Esophagus (tissue), 2 donors: ENCODE results near the gene MARCHF3. TPM values are rescaled to one million over a fixed set of nuclear protein-coding genes. Genes with fewer than 3 reads are reported as not detected.
"Not testable (repeated sequence)": the region's sequence is repeated elsewhere in the genome, so short reads cannot be mapped to it uniquely, and the experiment has no call there.

Experiments used
- H3K27ac ChIP-seq, 2 donors: one replicate each; pipeline ENCODE4 v1.5.1; 2013; ENCODE audit warnings: low read depth in 2 of 2, mild to moderate bottlenecking in 2 of 2, inconsistent platforms in 1 of 2, low read length in 1 of 2, moderate library complexity in 1 of 2
- H3K27me3 ChIP-seq, 2 donors: one replicate each; pipeline ENCODE4 v1.6.1; 2013; ENCODE audit warnings: low read length in 2 of 2, control low read depth in 1 of 2, mild to moderate bottlenecking in 1 of 2; ENCODE audit not compliant: insufficient read depth in 2 of 2, control insufficient read depth in 1 of 2
- H3K36me3 ChIP-seq, 2 donors: one replicate each; pipeline ENCODE4 v1.6.1; 2013; ENCODE audit warnings: low read length in 1 of 2; ENCODE audit not compliant: control insufficient read depth in 2 of 2, insufficient read depth in 2 of 2
- H3K4me1 ChIP-seq, 2 donors: one replicate each; pipeline ENCODE4 v1.6.1; 2013; ENCODE audit warnings: low read length in 1 of 2; ENCODE audit not compliant: control insufficient read depth in 2 of 2, insufficient read depth in 2 of 2
- H3K4me3 ChIP-seq, 2 donors: one replicate each; pipeline ENCODE4 v1.5.1; 2013; ENCODE audit warnings: low read length in 2 of 2, mild to moderate bottlenecking in 2 of 2, low read depth in 1 of 2, moderate library complexity in 1 of 2
- H3K9me3 ChIP-seq, 2 donors: one replicate each; pipeline ENCODE4 v1.6.1; 2013; ENCODE audit warnings: mild to moderate bottlenecking in 2 of 2, low read depth in 1 of 2, low read length in 1 of 2, moderate library complexity in 1 of 2; ENCODE audit not compliant: control insufficient read depth in 2 of 2, insufficient read depth in 1 of 2
- WGBS, 2 donors: extraction: QIAGEN DNeasy Blood & Tissue Kit; methylation state at CpG; one replicate each; pipeline ENCODE4 v1.1.7; 2013; 5-methylcytosine and 5-hydroxymethylcytosine counted together
- polyA plus RNA-seq, 2 donors: library from polyadenylated mRNA; stranded (reverse); fragments of 200-250 nt; gene quantifications; one replicate each; pipeline ENCODE4 v1.2.3, GENCODE V29; 2013
- donor health status: healthy with polysubstance abuse.
- donor health status: Bipolar disorder and iron deficiency.

Gene MARCHF3
- polyA plus RNA-seq, 2 donors: 1.5 to 2.4 TPM

DNA sequence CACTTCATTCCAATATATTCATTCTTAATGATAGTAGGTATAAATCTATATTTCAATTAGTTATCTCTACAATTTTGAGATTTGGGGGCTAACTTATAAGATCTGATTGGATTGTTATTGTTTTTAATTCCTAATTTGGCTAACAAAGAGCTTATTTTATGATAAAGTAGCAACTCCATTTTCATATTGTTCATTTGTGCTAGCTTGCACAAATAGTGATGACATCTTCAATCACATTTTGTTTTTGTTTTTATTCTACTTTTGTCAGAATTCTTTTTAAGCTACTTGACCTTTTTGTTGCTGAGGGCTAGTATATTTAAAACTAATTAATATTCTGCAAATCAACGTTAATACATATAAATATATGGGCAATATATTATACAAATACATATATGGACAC lies 22.8 kb downstream of the MARCHF3 start:
- no peaks in the 10 kb centered on the region for H3K9me3 ChIP-seq
- H3K4me1 ChIP-seq: peaks cover 0 to 3% of the 10 kb centered on the region in 2 donors
- no peak overlapping the region for H3K27ac ChIP-seq
- 75 to 87% methylated on average over 1 of the region's 1 CpG for WGBS, 2 donors
- no peaks in the 10 kb centered on the region for H3K27me3 ChIP-seq
- H3K4me3 ChIP-seq: no peak overlapping the region
- no peaks in the 10 kb centered on the region for H3K36me3 ChIP-seq

- no peak overlapping the region for H3K27ac ChIP-seq
- H3K9me3 ChIP-seq: no peaks in the 10 kb centered on the region
- WGBS, 2 donors: 55 to 58% methylated on average over 5 of the region's 5 CpGs
- no peaks in the 10 kb centered on the region for H3K36me3 ChIP-seq
- H3K4me1 ChIP-seq: peaks cover 0 to 3% of the 10 kb centered on the region in 2 donors
- no peaks in the 10 kb centered on the region for H3K27me3 ChIP-seq
- H3K4me3 ChIP-seq: no peak overlapping the region
These were observed 23.6 kb downstream of the MARCHF3 start for GRCh38 chr5:127006744-127007143.

DNA sequence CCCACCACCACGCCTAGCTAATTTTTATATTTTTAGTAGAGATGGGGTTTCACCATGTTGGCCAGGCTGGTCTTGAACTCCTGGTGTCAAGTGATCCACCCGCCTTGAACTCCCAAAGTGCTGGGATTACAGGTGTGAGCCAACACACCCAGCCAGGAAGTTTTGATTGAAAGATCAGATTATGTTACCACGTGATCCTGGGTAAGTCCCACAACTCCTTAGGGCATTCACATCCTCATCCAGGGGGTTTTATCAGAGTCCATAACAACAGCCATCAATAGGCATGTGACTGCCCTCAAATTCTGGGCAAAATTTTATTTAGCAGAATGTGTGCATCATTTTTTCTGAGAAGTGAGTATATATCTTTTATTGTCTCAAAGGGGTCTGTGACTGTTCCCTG lies 25.1 kb downstream of the MARCHF3 start:
- 79% methylated on average over 3 of the region's 3 CpGs for WGBS, 2 donors
- H3K9me3 ChIP-seq, H3K27me3 ChIP-seq, H3K27ac ChIP-seq, H3K4me3 ChIP-seq, H3K36me3 ChIP-seq, H3K4me1 ChIP-seq: not testable (repeated sequence)

- WGBS, 2 donors: 86 to 89% methylated on average over 3 of the region's 3 CpGs
These were observed 25.6 kb downstream of the MARCHF3 start for GRCh38 chr5:127004721-127005120.

DNA sequence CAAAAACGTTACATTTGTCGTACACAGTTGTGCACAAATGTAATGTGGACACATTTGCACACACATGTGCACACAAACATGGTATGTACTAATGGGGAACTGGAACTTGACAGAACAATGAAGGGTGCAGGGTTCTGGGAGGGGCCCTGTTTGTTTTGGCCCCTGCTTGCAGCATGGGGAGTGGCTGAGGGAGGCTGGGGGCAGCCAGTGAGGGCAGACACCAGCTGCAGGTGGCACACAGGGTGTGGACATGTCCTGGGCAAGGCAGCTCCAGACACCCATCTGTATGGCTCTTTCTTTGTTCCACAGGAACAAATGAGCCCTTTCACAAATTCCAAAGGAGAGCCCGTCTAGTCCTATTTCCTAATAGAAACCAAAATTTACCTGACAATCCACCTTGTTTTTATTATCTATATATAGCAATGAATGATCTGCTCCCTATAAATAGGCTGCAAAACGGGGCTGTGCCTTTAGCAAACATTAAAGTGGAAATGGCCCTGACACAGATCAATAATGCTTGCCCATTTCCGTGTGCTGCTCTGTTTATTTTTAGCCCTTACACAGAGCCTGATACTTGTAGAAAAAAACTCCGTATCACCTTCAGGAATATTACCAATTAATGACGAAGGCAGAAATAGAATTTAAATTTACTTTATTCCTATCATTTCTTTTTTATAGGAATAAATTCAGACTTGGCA lies 26.4 kb downstream of the MARCHF3 start:
- H3K4me1 ChIP-seq: peaks cover 0 to 3% of the 10 kb centered on the region in 2 donors
- H3K27ac ChIP-seq: no peak overlapping the region
- H3K27me3 ChIP-seq: no peaks in the 10 kb centered on the region
- H3K9me3 ChIP-seq: no peaks in the 10 kb centered on the region
- H3K36me3 ChIP-seq: no peaks in the 10 kb centered on the region
- 59 to 76% methylated on average over 7 of the region's 7 CpGs for WGBS, 2 donors
- no peak overlapping the region for H3K4me3 ChIP-seq

More at GRCh38 chr5:127004721-127005120, 25.6 kb downstream of the MARCHF3 start:
- Histone ChIP-seq H3K9me3 (no peaks in the 10 kb centered on the region), H3K4me1 (peaks cover 0 to 3% of the 10 kb centered on the region in 2 donors), H3K27ac (no peak overlapping the region), H3K4me3 (no peak overlapping the region), H3K36me3 (no peaks in the 10 kb centered on the region), H3K27me3 (no peaks in the 10 kb centered on the region)

- 58 to 59% methylated on average over 3 of the region's 3 CpGs for WGBS, 2 donors
- H3K27me3 ChIP-seq: no peaks in the 10 kb centered on the region
- no peak overlapping the region for H3K27ac ChIP-seq
- H3K4me3 ChIP-seq: no peak overlapping the region
- H3K9me3 ChIP-seq: no peaks in the 10 kb centered on the region
- H3K4me1 ChIP-seq: peaks cover 3 to 5% of the 10 kb centered on the region in 2 donors
- H3K36me3 ChIP-seq: no peaks in the 10 kb centered on the region
These were observed 28.0 kb downstream of the MARCHF3 start for GRCh38 chr5:127002390-127002789.

GRCh38 chr5:127001621-127002296 lies 28.6 kb downstream of the MARCHF3 start:
- Histone ChIP-seq H3K36me3 (no peaks in the 10 kb centered on the region), H3K9me3 (no peaks in the 10 kb centered on the region), H3K27ac (no peak overlapping the region), H3K27me3 (no peaks in the 10 kb centered on the region), H3K4me1 (peaks cover 3 to 5% of the 10 kb centered on the region in 2 donors), H3K4me3 (no peak overlapping the region)
- WGBS, 2 donors: 81 to 87% methylated on average over 4 of the region's 4 CpGs

DNA sequence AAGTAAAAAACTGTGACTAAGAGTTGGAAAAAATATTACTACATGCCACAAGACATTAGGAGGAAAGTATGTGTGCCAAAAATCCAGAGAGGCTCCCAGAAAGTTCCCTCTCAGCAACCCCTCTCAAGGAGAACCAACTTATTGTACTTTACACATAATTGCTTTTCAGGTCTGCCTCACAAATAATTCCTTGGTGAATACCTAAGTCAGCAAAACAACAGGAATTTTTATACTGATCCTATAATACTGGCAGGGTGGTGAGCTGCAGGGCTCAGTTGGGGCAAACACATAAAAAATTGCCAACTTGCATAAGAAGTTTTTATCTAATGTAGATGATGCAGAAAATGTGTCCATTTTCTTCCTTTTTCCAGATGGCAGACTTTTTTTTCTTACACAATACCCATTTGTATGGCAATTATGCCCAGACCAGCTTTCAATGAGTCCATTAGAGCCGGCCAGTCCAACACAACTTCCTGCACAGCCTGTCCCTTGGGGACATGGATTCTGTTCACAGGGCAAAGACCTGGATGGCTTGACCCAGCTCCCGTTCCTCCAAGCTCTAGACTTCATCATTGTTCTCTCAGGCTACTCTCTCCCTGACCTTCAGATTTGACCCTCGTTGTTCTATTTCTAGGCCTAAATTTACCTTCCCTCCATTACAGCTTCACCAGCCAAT lies 31.3 kb downstream of the MARCHF3 start:
- Histone ChIP-seq H3K27ac (no peak overlapping the region), H3K36me3 (no peaks in the 10 kb centered on the region), H3K4me1 (peaks cover 3 to 5% of the 10 kb centered on the region in 2 donors), H3K9me3 (no peaks in the 10 kb centered on the region), H3K4me3 (no peak overlapping the region), H3K27me3 (no peaks in the 10 kb centered on the region)
- WGBS, 2 donors: 85 to 86% methylated on average over 3 of the region's 3 CpGs

GRCh38 chr5:126998201-126998631 lies 32.1 kb downstream of the MARCHF3 start:
- no peaks in the 10 kb centered on the region for H3K36me3 ChIP-seq
- 43 to 45% methylated on average over 2 of the region's 2 CpGs for WGBS, 2 donors
- peaks cover 0 to 5% of the 10 kb centered on the region in 2 donors for H3K4me1 ChIP-seq
- no peaks in the 10 kb centered on the region for H3K9me3 ChIP-seq
- no peak overlapping the region for H3K4me3 ChIP-seq
- no peak overlapping the region for H3K27ac ChIP-seq
- H3K27me3 ChIP-seq: no peaks in the 10 kb centered on the region
